ENCODE results near the gene TRAPPC12. TPM values are rescaled to one million over a fixed set of nuclear protein-coding genes. Genes with fewer than 3 reads are reported as not detected.
A peak's percentile ranks its signal among the peaks of the same experiment; 100 is the strongest.
"Not testable (repeated sequence)": the region's sequence is repeated elsewhere in the genome, so short reads cannot be mapped to it uniquely, and the experiment has no call there.

The TRAPPC12 gene
- total RNA-seq, 1 experiment from 2014 or later: 45.1 TPM

GRCh38 chr2:3369340-3370181, 9.9 kb upstream of the TRAPPC12 start:
- DNase-seq (ENCODE audit: low spot score): not testable (repeated sequence)

GRCh38 chr2:3376821-3377220, 2.7 kb upstream of the TRAPPC12 start:
- no peak for DNase-seq (ENCODE audit: low spot score)

- DNase-seq (ENCODE audit: low spot score): peak; percentile 56
Observed at GRCh38 chr2:3377279-3377611, 2.2 kb upstream of the TRAPPC12 start.

GRCh38 chr2:3377612-3378432, 1.7 kb upstream of the TRAPPC12 start, which contains the start of gene EIPR1:
Gene EIPR1, minus strand, starts transcription at chr2:3377818. Its CDS starts 129 bp downstream, at chr2:3377689.
- DNase-seq (ENCODE audit: low spot score): peak; percentile 97

- DNase-seq (ENCODE audit: low spot score): no peak
Observed at GRCh38 chr2:3379339-3379646, 201 bp upstream of the TRAPPC12 start.

- no peak for DNase-seq (ENCODE audit: low spot score)
Observed at GRCh38 chr2:3386448-3386958, 7.0 kb downstream of the TRAPPC12 start.

GRCh38 chr2:3387011-3387410, 7.5 kb downstream of the TRAPPC12 start:
- DNase-seq (ENCODE audit: low spot score): no peak

- no peak for DNase-seq (ENCODE audit: low spot score)
Observed at GRCh38 chr2:3387644-3388411, 8.3 kb downstream of the TRAPPC12 start.

- no peak for DNase-seq (ENCODE audit: low spot score)
Observed at GRCh38 chr2:3388412-3388738, 8.9 kb downstream of the TRAPPC12 start.

- no peak for DNase-seq (ENCODE audit: low spot score)
Observed at GRCh38 chr2:3389193-3389592, 9.7 kb downstream of the TRAPPC12 start.

- DNase-seq (ENCODE audit: low spot score): no peak
Observed at GRCh38 chr2:3390041-3390440, 10.5 kb downstream of the TRAPPC12 start.

- DNase-seq (ENCODE audit: low spot score): no peak
Observed at GRCh38 chr2:3392216-3392615, 12.7 kb downstream of the TRAPPC12 start.

GRCh38 chr2:3396920-3397559, 17.5 kb downstream of the TRAPPC12 start:
- no peak for DNase-seq (ENCODE audit: low spot score)

- DNase-seq (ENCODE audit: low spot score): no peak
Observed at GRCh38 chr2:3398857-3399256, 19.4 kb downstream of the TRAPPC12 start.

- no peak for DNase-seq (ENCODE audit: low spot score)
Observed at GRCh38 chr2:3399381-3399780, 19.9 kb downstream of the TRAPPC12 start.

- no peak for DNase-seq (ENCODE audit: low spot score)
Observed at GRCh38 chr2:3399829-3400228, 20.3 kb downstream of the TRAPPC12 start.

- DNase-seq (ENCODE audit: low spot score): no peak
Observed at GRCh38 chr2:3403587-3404334, 24.3 kb downstream of the TRAPPC12 start.

- DNase-seq (ENCODE audit: low spot score): no peak
Observed at GRCh38 chr2:3404349-3404894, 24.9 kb downstream of the TRAPPC12 start.

GRCh38 chr2:3405307-3405706, 25.8 kb downstream of the TRAPPC12 start:
- no peak for DNase-seq (ENCODE audit: low spot score)

- no peak for DNase-seq (ENCODE audit: low spot score)
Observed at GRCh38 chr2:3405876-3406275, 26.4 kb downstream of the TRAPPC12 start.

- DNase-seq (ENCODE audit: low spot score): no peak
Observed at GRCh38 chr2:3406501-3406900, 27.0 kb downstream of the TRAPPC12 start.
